Activated CD4-positive, CD25-positive, alpha-beta regulatory T cell (primary cell): Measurements from ENCODE around the gene TLE1.

Experiments
- DNase-seq, 4 experiments: peaks; one replicate each; lab custom pipeline; 2025; lab: John Stamatoyannopoulos, UW

The TLE1 gene

GRCh38 chr9:81578606-81579005 lies 110.7 kb downstream of the TLE1 start:
- no peak for DNase-seq

GRCh38 chr9:81575956-81576355 lies 113.4 kb downstream of the TLE1 start:
- DNase-seq, result no peak

- no peak for DNase-seq
Observed at GRCh38 chr9:81574405-81574804, 114.9 kb downstream of the TLE1 start.

- DNase-seq, result no peak
Observed at GRCh38 chr9:81573415-81574321, 115.7 kb downstream of the TLE1 start.

- DNase-seq, result no peak
Observed at GRCh38 chr9:81570083-81570482, 119.3 kb downstream of the TLE1 start.

GRCh38 chr9:81566074-81566698 lies 123.2 kb downstream of the TLE1 start:
- DNase-seq, result no peak

- no peak for DNase-seq
Observed at GRCh38 chr9:81565609-81566008, 123.7 kb downstream of the TLE1 start.

GRCh38 chr9:81565144-81565543 lies 124.2 kb downstream of the TLE1 start:
- DNase-seq, result no peak

- DNase-seq, result no peak
Observed at GRCh38 chr9:81564632-81565031, 124.7 kb downstream of the TLE1 start.

GRCh38 chr9:81563739-81564138 lies 125.6 kb downstream of the TLE1 start:
- DNase-seq, result no peak

GRCh38 chr9:81563020-81563407 lies 126.3 kb downstream of the TLE1 start:
- no peak for DNase-seq

- DNase-seq, result no peak
Observed at GRCh38 chr9:81562231-81563019, 126.9 kb downstream of the TLE1 start.

- no peak for DNase-seq
Observed at GRCh38 chr9:81560851-81561732, 128.3 kb downstream of the TLE1 start.

GRCh38 chr9:81559709-81560108 lies 129.6 kb downstream of the TLE1 start:
- DNase-seq, result no peak

GRCh38 chr9:81559197-81559596 lies 130.2 kb downstream of the TLE1 start:
- no peak for DNase-seq

GRCh38 chr9:81558091-81558830 lies 131.1 kb downstream of the TLE1 start:
- DNase-seq, result no peak

GRCh38 chr9:81557452-81558090 lies 131.8 kb downstream of the TLE1 start:
- no peak for DNase-seq

- no peak for DNase-seq
Observed at GRCh38 chr9:81556923-81557322, 132.4 kb downstream of the TLE1 start.

GRCh38 chr9:81552581-81552991 lies 136.8 kb downstream of the TLE1 start:
- DNase-seq, result no peak

- no peak for DNase-seq
Observed at GRCh38 chr9:81550207-81550583, 139.2 kb downstream of the TLE1 start.
